Measurements from ENCODE around the gene CBLB. TPM values are rescaled to one million over a fixed set of nuclear protein-coding genes. Genes with fewer than 3 reads are reported as not detected.

The CBLB gene
- total and polyA plus RNA-seq, 4 donors, result 3.1 to 22.8 (median 9.8) TPM

DNA sequence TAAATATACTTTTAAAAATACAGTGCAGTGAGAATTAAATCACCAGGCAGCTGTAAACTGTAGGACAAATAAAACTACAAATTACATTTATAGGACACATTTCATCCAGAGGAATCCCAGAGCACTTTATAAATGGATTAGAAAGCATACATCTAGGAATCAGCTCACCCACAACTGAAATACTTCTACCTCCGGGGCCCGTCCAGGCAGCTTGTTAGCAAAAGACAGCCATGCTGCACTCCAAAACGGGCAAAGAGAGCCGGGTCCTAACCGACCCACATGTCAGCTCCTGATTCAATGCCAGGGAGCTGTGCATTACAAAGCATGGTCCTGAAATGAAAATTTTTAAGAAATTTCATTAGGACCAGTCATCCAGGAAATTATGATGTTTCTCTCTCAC lies 234.1 kb downstream of the CBLB start:
- DNase-seq (ENCODE audit: low spot score), result no peak
- H3K4me3 ChIP-seq (ENCODE audit: low read depth in 1 of 3, low read length in 3 of 3), result no peak overlapping the region
- TF ChIP-seq HNF4A (conservative IDR thresholded peaks at IDR 0.05) (no peak), HNF4G (IDR thresholded peaks at IDR 0.05) (no peak), FOXA1 (IDR thresholded peaks at IDR 0.05) (no peak), ATF3 (IDR thresholded peaks at IDR 0.05) (no peak), TAF1 (conservative IDR thresholded peaks at IDR 0.05) (no peak), RXRA (IDR thresholded peaks at IDR 0.05) (no peak), GABPA (IDR thresholded peaks at IDR 0.05 in 1 of 2, conservative IDR thresholded peaks at IDR 0.05 in 1 of 2) (no peak), NR2F2 (IDR thresholded peaks at IDR 0.05) (no peak), EGR1 (IDR thresholded peaks at IDR 0.05; ENCODE audit: low read depth in 2 of 2) (no peak), SP1 (IDR thresholded peaks at IDR 0.05) (no peak), RAD21 (IDR thresholded peaks at IDR 0.05) (no peak), FOXA2 (IDR thresholded peaks at IDR 0.05) (no peak), YY1 (IDR thresholded peaks at IDR 0.05) (no peak), MAX (IDR thresholded peaks at IDR 0.05) (no peak), JUND (IDR thresholded peaks at IDR 0.05) (no peak)
- TF ChIP-seq, protein P1, sequence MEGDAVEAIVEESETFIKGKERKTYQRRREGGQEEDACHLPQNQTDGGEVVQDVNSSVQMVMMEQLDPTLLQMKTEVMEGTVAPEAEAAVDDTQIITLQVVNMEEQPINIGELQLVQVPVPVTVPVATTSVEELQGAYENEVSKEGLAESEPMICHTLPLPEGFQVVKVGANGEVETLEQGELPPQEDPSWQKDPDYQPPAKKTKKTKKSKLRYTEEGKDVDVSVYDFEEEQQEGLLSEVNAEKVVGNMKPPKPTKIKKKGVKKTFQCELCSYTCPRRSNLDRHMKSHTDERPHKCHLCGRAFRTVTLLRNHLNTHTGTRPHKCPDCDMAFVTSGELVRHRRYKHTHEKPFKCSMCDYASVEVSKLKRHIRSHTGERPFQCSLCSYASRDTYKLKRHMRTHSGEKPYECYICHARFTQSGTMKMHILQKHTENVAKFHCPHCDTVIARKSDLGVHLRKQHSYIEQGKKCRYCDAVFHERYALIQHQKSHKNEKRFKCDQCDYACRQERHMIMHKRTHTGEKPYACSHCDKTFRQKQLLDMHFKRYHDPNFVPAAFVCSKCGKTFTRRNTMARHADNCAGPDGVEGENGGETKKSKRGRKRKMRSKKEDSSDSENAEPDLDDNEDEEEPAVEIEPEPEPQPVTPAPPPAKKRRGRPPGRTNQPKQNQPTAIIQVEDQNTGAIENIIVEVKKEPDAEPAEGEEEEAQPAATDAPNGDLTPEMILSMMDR (IDR thresholded peaks at IDR 0.05; ENCODE audit: low read depth, low read length, missing input control), result no peak
- TF ChIP-seq, protein P2, sequence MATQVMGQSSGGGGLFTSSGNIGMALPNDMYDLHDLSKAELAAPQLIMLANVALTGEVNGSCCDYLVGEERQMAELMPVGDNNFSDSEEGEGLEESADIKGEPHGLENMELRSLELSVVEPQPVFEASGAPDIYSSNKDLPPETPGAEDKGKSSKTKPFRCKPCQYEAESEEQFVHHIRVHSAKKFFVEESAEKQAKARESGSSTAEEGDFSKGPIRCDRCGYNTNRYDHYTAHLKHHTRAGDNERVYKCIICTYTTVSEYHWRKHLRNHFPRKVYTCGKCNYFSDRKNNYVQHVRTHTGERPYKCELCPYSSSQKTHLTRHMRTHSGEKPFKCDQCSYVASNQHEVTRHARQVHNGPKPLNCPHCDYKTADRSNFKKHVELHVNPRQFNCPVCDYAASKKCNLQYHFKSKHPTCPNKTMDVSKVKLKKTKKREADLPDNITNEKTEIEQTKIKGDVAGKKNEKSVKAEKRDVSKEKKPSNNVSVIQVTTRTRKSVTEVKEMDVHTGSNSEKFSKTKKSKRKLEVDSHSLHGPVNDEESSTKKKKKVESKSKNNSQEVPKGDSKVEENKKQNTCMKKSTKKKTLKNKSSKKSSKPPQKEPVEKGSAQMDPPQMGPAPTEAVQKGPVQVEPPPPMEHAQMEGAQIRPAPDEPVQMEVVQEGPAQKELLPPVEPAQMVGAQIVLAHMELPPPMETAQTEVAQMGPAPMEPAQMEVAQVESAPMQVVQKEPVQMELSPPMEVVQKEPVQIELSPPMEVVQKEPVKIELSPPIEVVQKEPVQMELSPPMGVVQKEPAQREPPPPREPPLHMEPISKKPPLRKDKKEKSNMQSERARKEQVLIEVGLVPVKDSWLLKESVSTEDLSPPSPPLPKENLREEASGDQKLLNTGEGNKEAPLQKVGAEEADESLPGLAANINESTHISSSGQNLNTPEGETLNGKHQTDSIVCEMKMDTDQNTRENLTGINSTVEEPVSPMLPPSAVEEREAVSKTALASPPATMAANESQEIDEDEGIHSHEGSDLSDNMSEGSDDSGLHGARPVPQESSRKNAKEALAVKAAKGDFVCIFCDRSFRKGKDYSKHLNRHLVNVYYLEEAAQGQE (IDR thresholded peaks at IDR 0.05), result no peak
- TF ChIP-seq, protein P3, sequence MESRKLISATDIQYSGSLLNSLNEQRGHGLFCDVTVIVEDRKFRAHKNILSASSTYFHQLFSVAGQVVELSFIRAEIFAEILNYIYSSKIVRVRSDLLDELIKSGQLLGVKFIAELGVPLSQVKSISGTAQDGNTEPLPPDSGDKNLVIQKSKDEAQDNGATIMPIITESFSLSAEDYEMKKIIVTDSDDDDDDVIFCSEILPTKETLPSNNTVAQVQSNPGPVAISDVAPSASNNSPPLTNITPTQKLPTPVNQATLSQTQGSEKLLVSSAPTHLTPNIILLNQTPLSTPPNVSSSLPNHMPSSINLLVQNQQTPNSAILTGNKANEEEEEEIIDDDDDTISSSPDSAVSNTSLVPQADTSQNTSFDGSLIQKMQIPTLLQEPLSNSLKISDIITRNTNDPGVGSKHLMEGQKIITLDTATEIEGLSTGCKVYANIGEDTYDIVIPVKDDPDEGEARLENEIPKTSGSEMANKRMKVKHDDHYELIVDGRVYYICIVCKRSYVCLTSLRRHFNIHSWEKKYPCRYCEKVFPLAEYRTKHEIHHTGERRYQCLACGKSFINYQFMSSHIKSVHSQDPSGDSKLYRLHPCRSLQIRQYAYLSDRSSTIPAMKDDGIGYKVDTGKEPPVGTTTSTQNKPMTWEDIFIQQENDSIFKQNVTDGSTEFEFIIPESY (IDR thresholded peaks at IDR 0.05), result no peak
- H3K9ac ChIP-seq (ENCODE audit: low read depth in 1 of 2, low read length in 2 of 2), result no peak overlapping the region
- WGBS, result 90% methylated on average over 5 of the region's 5 CpGs
- no peak overlapping the region for H3K27ac ChIP-seq (ENCODE audit: low read depth in 1 of 2, low read length in 2 of 2)
- no peaks in the 10 kb centered on the region for H3K27me3 ChIP-seq (ENCODE audit: control insufficient read depth in 4 of 4, insufficient read depth in 4 of 4, low read length in 3 of 4)
- H3K4me1 ChIP-seq (ENCODE audit: control insufficient read depth in 4 of 4, insufficient read depth in 4 of 4, low read length in 3 of 4), result no peaks in the 10 kb centered on the region
- no peaks in the 10 kb centered on the region for H3K9me3 ChIP-seq (ENCODE audit: control insufficient read depth in 4 of 4, low read length in 3 of 4)
- no peaks in the 10 kb centered on the region for H3K36me3 ChIP-seq (ENCODE audit: control insufficient read depth in 4 of 4, insufficient read depth in 3 of 4, low read depth in 1 of 4, low read length in 3 of 4)
